Liver (tissue), 9 donors: ENCODE results near the gene PMM2. TPM values are rescaled to one million over a fixed set of nuclear protein-coding genes. Genes with fewer than 3 reads are reported as not detected.

Experiments
- DNase-seq: peaks from one replicate; pipeline ENCODE4 v3.0.0-alpha.2; 2017; ENCODE audit warnings: low spot score
- H3K27ac ChIP-seq, 2 donors: one replicate each; pipeline ENCODE4 v1.7.0; 2013; ENCODE audit warnings: inconsistent platforms in 2 of 2, low read length in 2 of 2, control low read depth in 1 of 2, low read depth in 1 of 2, mild to moderate bottlenecking in 1 of 2
- H3K27me3 ChIP-seq, 4 donors: one replicate each; pipeline versions ENCODE4 v1.6.1 to v1.7.0; 2013; ENCODE audit warnings: low read length in 3 of 4, inconsistent platforms in 1 of 4, mild to moderate bottlenecking in 1 of 4, moderate library complexity in 1 of 4; ENCODE audit not compliant: control insufficient read depth in 4 of 4, insufficient read depth in 4 of 4
- H3K36me3 ChIP-seq, 4 donors: one replicate each; pipeline versions ENCODE4 v1.6.1 to v1.7.0; 2013; ENCODE audit warnings: low read length in 3 of 4, mild to moderate bottlenecking in 3 of 4, low read depth in 1 of 4, moderate library complexity in 1 of 4; ENCODE audit not compliant: control insufficient read depth in 4 of 4, insufficient read depth in 3 of 4
- H3K4me1 ChIP-seq, 4 donors: one replicate each; pipeline versions ENCODE4 v1.6.1 to v1.7.0; 2013; ENCODE audit warnings: low read length in 3 of 4, mild to moderate bottlenecking in 3 of 4, moderate library complexity in 1 of 4; ENCODE audit not compliant: control insufficient read depth in 4 of 4, insufficient read depth in 4 of 4
- H3K4me3 ChIP-seq, 3 donors: one replicate each; pipeline versions ENCODE4 v1.6.1 to v1.7.0; 2013; ENCODE audit warnings: low read length in 3 of 3, control low read depth in 1 of 3, low read depth in 1 of 3, mild to moderate bottlenecking in 1 of 3
- H3K9ac ChIP-seq, 2 donors: one replicate each; pipeline ENCODE4 v1.7.0; 2013; ENCODE audit warnings: low read length in 2 of 2, mild to moderate bottlenecking in 2 of 2, moderate library complexity in 2 of 2, control low read depth in 1 of 2, low read depth in 1 of 2
- H3K9me3 ChIP-seq, 4 donors: one replicate each; pipeline versions ENCODE4 v1.6.1 to v1.7.0; 2013; ENCODE audit warnings: low read length in 3 of 4; ENCODE audit not compliant: control insufficient read depth in 4 of 4
- EGR1 ChIP-seq, 2 donors: IDR thresholded peaks; 2 replicates each; pipeline ENCODE4 v1.6.1; 2016 to 2018; ENCODE audit warnings: antibody characterized with exemption in 2 of 2, low read depth in 2 of 2
- FOXA2 ChIP-seq: IDR thresholded peaks from 2 replicates; pipeline ENCODE4 v1.6.1; 2016; ENCODE audit warnings: antibody characterized with exemption
- GABPA ChIP-seq, 2 donors: IDR thresholded peaks in 1 of 2; conservative IDR thresholded peaks in 1 of 2; 2 replicates each; pipeline ENCODE4 v1.6.1; 2016; ENCODE audit warnings: antibody characterized with exemption in 2 of 2, mild to moderate bottlenecking in 1 of 2, moderate library complexity in 1 of 2
- HNF4A ChIP-seq, 2 donors: conservative IDR thresholded peaks; 2 replicates each; pipeline ENCODE4 v1.6.1; 2016; ENCODE audit warnings: antibody characterized with exemption in 2 of 2, mild to moderate bottlenecking in 2 of 2
- HNF4G ChIP-seq: IDR thresholded peaks from 2 replicates; pipeline ENCODE4 v1.6.1; 2016; ENCODE audit warnings: antibody characterized with exemption
- JUND ChIP-seq, 2 donors: IDR thresholded peaks; 2 replicates each; pipeline ENCODE4 v1.6.1; 2016; ENCODE audit warnings: antibody characterized with exemption in 2 of 2
- NR2F2 ChIP-seq: IDR thresholded peaks from 2 replicates; pipeline ENCODE4 v1.6.1; 2016; ENCODE audit warnings: antibody characterized with exemption
- RAD21 ChIP-seq, 2 donors: IDR thresholded peaks; 2 replicates each; pipeline ENCODE4 v1.6.1; 2016; ENCODE audit warnings: antibody characterized with exemption in 2 of 2, mild to moderate bottlenecking in 2 of 2
- RXRA ChIP-seq, 2 donors: IDR thresholded peaks; 2 replicates each; pipeline ENCODE4 v1.6.1; 2017 to 2018; ENCODE audit warnings: antibody characterized with exemption in 2 of 2, mild to moderate bottlenecking in 1 of 2
- SP1 ChIP-seq: IDR thresholded peaks from 2 replicates; pipeline ENCODE4 v1.6.1; 2018; ENCODE audit warnings: antibody characterized with exemption, mild to moderate bottlenecking
- TAF1 ChIP-seq: conservative IDR thresholded peaks from 2 replicates; pipeline ENCODE4 v1.6.1; 2016; ENCODE audit warnings: antibody characterized with exemption, mild to moderate bottlenecking
- YY1 ChIP-seq: IDR thresholded peaks from 2 replicates; pipeline ENCODE4 v1.6.1; 2016; ENCODE audit warnings: antibody characterized with exemption, mild to moderate bottlenecking
- WGBS: extraction: QIAGEN DNeasy Blood & Tissue Kit; methylation state at CpG from one replicate; pipeline ENCODE4 v1.1.7; 2013; 5-methylcytosine and 5-hydroxymethylcytosine counted together
- polyA plus RNA-seq, 2 donors: library from polyadenylated mRNA; stranded (reverse) in 1 of 2; unstranded in 1 of 2; fragments of 200-250 nt in 1 of 2; fragments of >200 nt in 1 of 2; fragmentation: Nextera tagmentation in 1 of 2; extraction: Ambion mirVana in 1 of 2; gene quantifications; one replicate each; pipeline versions ENCODE4 v1.2.1 to v1.2.3, GENCODE V29; 2013 to 2015
- total RNA-seq, 2 donors: library from RNA; depleted of rRNA; stranded (reverse); fragments of >200 nt; gene quantifications; one replicate each; pipeline ENCODE4 v1.2.3, GENCODE V29; 2014
- TF ChIP-seq, protein P1 (sequence below): IDR thresholded peaks from 2 replicates; pipeline ENCODE4 v1.6.1; 2016; ENCODE audit warnings: antibody characterized with exemption
- TF ChIP-seq, protein P2 (sequence below): IDR thresholded peaks from 2 replicates; pipeline ENCODE4 v1.6.1; 2016; ENCODE audit warnings: antibody characterized with exemption, mild to moderate bottlenecking
- TF ChIP-seq, protein P3 (sequence below): IDR thresholded peaks from 2 replicates; pipeline ENCODE4 v1.6.1; 2016; ENCODE audit warnings: antibody characterized with exemption
- TF ChIP-seq, protein P4 (sequence below): IDR thresholded peaks from 2 replicates; pipeline ENCODE4 v1.6.1; 2016; ENCODE audit warnings: antibody characterized with exemption
- donor health status: healthy.
- donor health status: healthy.
- donor health status: healthy.
- donor health status: healthy.
- donor health status: healthy.

PMM2 gene
- total and polyA plus RNA-seq, 4 donors, result 6.8 to 38.9 (median 30.0) TPM

DNA sequence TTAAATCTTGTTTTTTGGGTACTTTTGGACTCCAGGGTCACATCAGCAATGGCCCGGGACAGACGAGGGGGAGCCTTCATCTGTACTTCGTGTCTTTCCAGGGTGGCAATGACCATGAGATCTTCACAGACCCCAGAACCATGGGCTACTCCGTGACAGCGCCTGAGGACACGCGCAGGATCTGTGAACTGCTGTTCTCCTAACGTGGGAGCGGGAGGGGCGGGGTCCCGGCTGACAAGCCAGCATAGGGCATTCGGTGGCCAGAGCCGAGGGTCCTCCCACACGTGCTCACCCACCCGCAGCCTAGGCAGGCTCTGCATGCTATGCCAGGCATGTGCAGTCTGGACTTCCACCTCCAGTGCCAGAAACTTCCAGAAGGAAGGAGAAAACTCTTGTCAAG, 50.0 kb downstream of the PMM2 start:
- no peak overlapping the region for H3K9ac ChIP-seq
- peaks cover 5 to 22% (median 8%) of the 10 kb centered on the region in 4 donors for H3K36me3 ChIP-seq
- peak overlapping the region; percentile 9 to 50 for H3K27ac ChIP-seq

DNA sequence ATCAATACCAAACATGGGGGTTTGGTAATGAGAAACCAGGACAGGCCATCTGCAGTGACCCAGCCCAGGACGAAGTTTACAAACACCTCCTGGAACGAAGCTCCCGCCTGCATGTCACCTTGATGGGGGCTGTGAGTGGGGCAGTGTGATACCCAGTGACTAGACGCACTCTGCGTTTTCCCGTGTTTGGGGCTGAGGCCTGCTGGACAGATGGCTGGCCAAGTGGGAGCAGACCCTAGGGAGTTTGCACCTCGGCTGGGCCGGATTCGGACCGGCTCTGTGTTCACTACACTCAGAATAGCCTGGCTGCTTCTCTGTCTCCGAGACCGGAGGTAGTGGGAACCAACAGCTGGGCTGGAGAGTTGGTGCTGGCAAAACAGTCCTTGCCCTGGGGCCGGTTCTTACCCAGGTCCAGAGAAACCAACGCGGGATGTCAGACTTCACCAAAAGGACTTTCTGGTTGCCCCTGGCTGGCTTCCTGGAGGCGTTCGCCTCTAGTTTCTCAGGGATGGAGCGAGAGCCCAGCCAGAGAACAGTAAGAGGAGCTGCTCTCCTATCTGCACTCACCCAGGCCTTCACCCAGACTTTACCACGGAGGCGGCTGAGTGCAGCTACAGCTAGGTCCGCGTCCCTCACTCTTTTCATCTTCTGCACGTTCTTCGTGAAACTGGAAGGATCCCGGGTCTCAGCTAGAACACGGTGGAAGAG, 50.7 kb downstream of the PMM2 start:
- no peak for TF ChIP-seq YY1
- no peak for TF ChIP-seq HNF4A (conservative IDR thresholded peaks at IDR 0.05)
- H3K9ac ChIP-seq, result no peak overlapping the region
- no peaks in the 10 kb centered on the region for H3K9me3 ChIP-seq
- WGBS, result 93% methylated on average over 26 of the region's 26 CpGs
- H3K4me3 ChIP-seq, result no peak overlapping the region
- DNase-seq, result no peak
- H3K27ac ChIP-seq, result peak overlapping the region in 1 of 2 donors; percentile 91
- H3K36me3 ChIP-seq, result peaks cover 7 to 24% (median 11%) of the 10 kb centered on the region in 4 donors
- H3K27me3 ChIP-seq, result no peaks in the 10 kb centered on the region
- H3K4me1 ChIP-seq, result peaks cover 14 to 21% (median 20%) of the 10 kb centered on the region in 4 donors

More for the DNA sequence above, 50.0 kb downstream of the PMM2 start:
- Histone ChIP-seq H3K9me3 (no peaks in the 10 kb centered on the region), H3K4me3 (no peak overlapping the region), H3K27me3 (no peaks in the 10 kb centered on the region), H3K4me1 (peaks cover 14 to 21% (median 20%) of the 10 kb centered on the region in 4 donors)
- TF ChIP-seq FOXA2 (no peak), TAF1 (no peak), HNF4A (conservative IDR thresholded peaks at IDR 0.05) (no peak), RXRA (IDR thresholded peaks at IDR 0.05) (no peak), YY1 (no peak), RAD21 (IDR thresholded peaks at IDR 0.05) (no peak), NR2F2 (no peak), GABPA (IDR thresholded peaks at IDR 0.05 in 1 of 2, conservative IDR thresholded peaks at IDR 0.05 in 1 of 2) (no peak), SP1 (no peak), EGR1 (IDR thresholded peaks at IDR 0.05; ENCODE audit: low read depth in 2 of 2) (no peak), JUND (IDR thresholded peaks at IDR 0.05) (no peak), HNF4G (no peak)
- TF ChIP-seq, protein P1, sequence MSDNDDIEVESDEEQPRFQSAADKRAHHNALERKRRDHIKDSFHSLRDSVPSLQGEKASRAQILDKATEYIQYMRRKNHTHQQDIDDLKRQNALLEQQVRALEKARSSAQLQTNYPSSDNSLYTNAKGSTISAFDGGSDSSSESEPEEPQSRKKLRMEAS, result no peak
- TF ChIP-seq, protein P2, sequence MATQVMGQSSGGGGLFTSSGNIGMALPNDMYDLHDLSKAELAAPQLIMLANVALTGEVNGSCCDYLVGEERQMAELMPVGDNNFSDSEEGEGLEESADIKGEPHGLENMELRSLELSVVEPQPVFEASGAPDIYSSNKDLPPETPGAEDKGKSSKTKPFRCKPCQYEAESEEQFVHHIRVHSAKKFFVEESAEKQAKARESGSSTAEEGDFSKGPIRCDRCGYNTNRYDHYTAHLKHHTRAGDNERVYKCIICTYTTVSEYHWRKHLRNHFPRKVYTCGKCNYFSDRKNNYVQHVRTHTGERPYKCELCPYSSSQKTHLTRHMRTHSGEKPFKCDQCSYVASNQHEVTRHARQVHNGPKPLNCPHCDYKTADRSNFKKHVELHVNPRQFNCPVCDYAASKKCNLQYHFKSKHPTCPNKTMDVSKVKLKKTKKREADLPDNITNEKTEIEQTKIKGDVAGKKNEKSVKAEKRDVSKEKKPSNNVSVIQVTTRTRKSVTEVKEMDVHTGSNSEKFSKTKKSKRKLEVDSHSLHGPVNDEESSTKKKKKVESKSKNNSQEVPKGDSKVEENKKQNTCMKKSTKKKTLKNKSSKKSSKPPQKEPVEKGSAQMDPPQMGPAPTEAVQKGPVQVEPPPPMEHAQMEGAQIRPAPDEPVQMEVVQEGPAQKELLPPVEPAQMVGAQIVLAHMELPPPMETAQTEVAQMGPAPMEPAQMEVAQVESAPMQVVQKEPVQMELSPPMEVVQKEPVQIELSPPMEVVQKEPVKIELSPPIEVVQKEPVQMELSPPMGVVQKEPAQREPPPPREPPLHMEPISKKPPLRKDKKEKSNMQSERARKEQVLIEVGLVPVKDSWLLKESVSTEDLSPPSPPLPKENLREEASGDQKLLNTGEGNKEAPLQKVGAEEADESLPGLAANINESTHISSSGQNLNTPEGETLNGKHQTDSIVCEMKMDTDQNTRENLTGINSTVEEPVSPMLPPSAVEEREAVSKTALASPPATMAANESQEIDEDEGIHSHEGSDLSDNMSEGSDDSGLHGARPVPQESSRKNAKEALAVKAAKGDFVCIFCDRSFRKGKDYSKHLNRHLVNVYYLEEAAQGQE, result no peak
- TF ChIP-seq, protein P3, sequence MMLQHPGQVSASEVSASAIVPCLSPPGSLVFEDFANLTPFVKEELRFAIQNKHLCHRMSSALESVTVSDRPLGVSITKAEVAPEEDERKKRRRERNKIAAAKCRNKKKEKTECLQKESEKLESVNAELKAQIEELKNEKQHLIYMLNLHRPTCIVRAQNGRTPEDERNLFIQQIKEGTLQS, result no peak
- WGBS, result 98% methylated on average over 15 of the region's 15 CpGs
- DNase-seq, result no peak

DNA sequence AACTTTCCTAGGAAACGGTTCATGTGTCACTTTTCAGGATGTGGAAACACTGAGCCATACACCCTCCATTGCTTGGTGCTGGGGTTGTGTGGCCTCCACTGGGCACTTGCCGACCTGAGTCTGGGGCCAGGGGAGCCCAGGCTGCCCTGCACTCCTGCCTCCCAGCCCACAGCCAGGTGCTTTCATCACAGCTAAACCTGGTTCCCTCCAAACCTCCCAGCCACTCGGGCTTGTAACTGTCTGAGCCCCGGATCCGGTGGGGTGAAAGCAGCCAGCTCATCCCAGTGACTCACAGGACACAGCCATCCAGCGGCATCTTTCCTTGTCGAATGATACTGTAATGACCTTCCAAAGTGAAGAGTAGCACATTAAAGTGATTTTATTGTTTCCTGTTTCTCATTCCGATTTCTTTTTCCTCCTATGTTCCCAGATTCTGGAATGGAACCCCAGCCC, 51.3 kb downstream of the PMM2 start:
- H3K9ac ChIP-seq, result no peak overlapping the region
- TF ChIP-seq JUND (IDR thresholded peaks at IDR 0.05) (no peak), HNF4G (no peak), GABPA (IDR thresholded peaks at IDR 0.05 in 1 of 2, conservative IDR thresholded peaks at IDR 0.05 in 1 of 2) (no peak), NR2F2 (no peak)
- TF ChIP-seq, protein P4, sequence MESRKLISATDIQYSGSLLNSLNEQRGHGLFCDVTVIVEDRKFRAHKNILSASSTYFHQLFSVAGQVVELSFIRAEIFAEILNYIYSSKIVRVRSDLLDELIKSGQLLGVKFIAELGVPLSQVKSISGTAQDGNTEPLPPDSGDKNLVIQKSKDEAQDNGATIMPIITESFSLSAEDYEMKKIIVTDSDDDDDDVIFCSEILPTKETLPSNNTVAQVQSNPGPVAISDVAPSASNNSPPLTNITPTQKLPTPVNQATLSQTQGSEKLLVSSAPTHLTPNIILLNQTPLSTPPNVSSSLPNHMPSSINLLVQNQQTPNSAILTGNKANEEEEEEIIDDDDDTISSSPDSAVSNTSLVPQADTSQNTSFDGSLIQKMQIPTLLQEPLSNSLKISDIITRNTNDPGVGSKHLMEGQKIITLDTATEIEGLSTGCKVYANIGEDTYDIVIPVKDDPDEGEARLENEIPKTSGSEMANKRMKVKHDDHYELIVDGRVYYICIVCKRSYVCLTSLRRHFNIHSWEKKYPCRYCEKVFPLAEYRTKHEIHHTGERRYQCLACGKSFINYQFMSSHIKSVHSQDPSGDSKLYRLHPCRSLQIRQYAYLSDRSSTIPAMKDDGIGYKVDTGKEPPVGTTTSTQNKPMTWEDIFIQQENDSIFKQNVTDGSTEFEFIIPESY, result no peak
- peak overlapping the region in 1 of 2 donors; percentile 91 for H3K27ac ChIP-seq
- H3K27me3 ChIP-seq, result no peaks in the 10 kb centered on the region
- no peaks in the 10 kb centered on the region for H3K9me3 ChIP-seq
- peaks cover 14 to 21% (median 20%) of the 10 kb centered on the region in 4 donors for H3K4me1 ChIP-seq
- DNase-seq, result no peak
- H3K4me3 ChIP-seq, result no peak overlapping the region
- H3K36me3 ChIP-seq, result peaks cover 7 to 24% (median 14%) of the 10 kb centered on the region in 4 donors
- WGBS, result 90% methylated on average over 8 of the region's 8 CpGs
